GM12878 (cell line): ENCODE data around the gene SFMBT1. TPM values are rescaled to one million over a fixed set of nuclear protein-coding genes. Genes with fewer than 3 reads are reported as not detected.

Experiments
- ATAC-seq: fragments of 200-7000 bp; cut with Tn5 transposase; 3 replicates; pipeline ENCODE4 v1.9.1; 2020; ENCODE audit warnings: mild to moderate bottlenecking, moderate library complexity
- BruUV-seq: library from RNA; stranded (reverse); fragments of 400-500 nt; replicated peaks from 2 replicates; lab custom pipeline; 2021; lab: Mats Ljungman, UMichigan
- CTCF ChIA-PET: fragments of 300-600 bp; sonication (Branson Sonifier 250); formaldehyde crosslinking; extraction: SDS; loops from one replicate; lab custom pipeline; 2021; ENCODE audit warnings: inconsistent platforms; lab: Yijun Ruan, JAX
- POLR2A ChIA-PET: fragments of 350-600 bp; formaldehyde crosslinking; extraction: SDS; loops from one replicate; lab custom pipeline; 2021; ENCODE audit warnings: inconsistent platforms; lab: Charles Lee
- RAD21 ChIA-PET: fragments of 300-600 bp; sonication (Branson Sonifier 250); formaldehyde crosslinking; loops from one replicate; lab custom pipeline; 2023; ENCODE audit warnings: antibody characterized with exemption; ENCODE audit not compliant: unreplicated experiment; lab: Charles Lee
- SMC1A ChIA-PET: fragments of 300-600 bp; sonication (Branson Sonifier 250); formaldehyde crosslinking; loops from one replicate; lab custom pipeline; 2023; ENCODE audit not compliant: unreplicated experiment, uncharacterized antibody; lab: Charles Lee
- DNase-seq: peaks from one replicate; pipeline ENCODE4 v3.0.0-alpha.2; 2011; ENCODE audit warnings: low read depth, low spot score
- FAIRE-seq: peaks from 3 replicates; lab custom pipeline; 2011; peaks lifted over from hg19 to GRCh38; lab: Jason Lieb, UNC
- H2AFZ ChIP-seq: 2 replicates; pipeline ENCODE4 v1.6.0; 2011; ENCODE audit warnings: low read depth, low read length, control low read depth; ENCODE audit not compliant: control insufficient read depth
- H3K27ac ChIP-seq: 2 replicates; pipeline ENCODE4 v1.5.1; 2011; ENCODE audit warnings: control low read depth; ENCODE audit not compliant: control insufficient read depth, insufficient read depth
- H3K27me3 ChIP-seq, 2 experiments: replicated peaks in 1 of 2; 2 replicates each; pipeline versions ENCODE4 v1.6.0 to v1.6.1; 2011; ENCODE audit warnings: low read length in 1 of 2; ENCODE audit not compliant: control insufficient read depth in 2 of 2, insufficient read depth in 2 of 2
- H3K36me3 ChIP-seq, 2 experiments: 2 replicates each; pipeline ENCODE4 v1.5.1; 2011; ENCODE audit warnings: low read length in 1 of 2; ENCODE audit not compliant: control insufficient read depth in 2 of 2, insufficient read depth in 2 of 2
- H3K4me1 ChIP-seq: 2 replicates; pipeline ENCODE4 v1.6.1; 2011; ENCODE audit warnings: mild to moderate bottlenecking, low read length, moderate library complexity, mixed read lengths; ENCODE audit not compliant: control insufficient read depth, insufficient read depth
- H3K4me2 ChIP-seq: 2 replicates; pipeline ENCODE4 v1.6.0; 2011; ENCODE audit warnings: control low read depth; ENCODE audit not compliant: control insufficient read depth, insufficient read depth
- H3K4me3 ChIP-seq: fragments of 200-600 bp; sonication (generic); 2 replicates; pipeline ENCODE4 v1.5.1; 2016
- H3K79me2 ChIP-seq: 2 replicates; pipeline ENCODE4 v1.6.0; 2011; ENCODE audit warnings: low read length; ENCODE audit not compliant: control insufficient read depth, insufficient read depth
- H3K9ac ChIP-seq: 2 replicates; pipeline ENCODE4 v1.8.0; 2011; ENCODE audit warnings: low read length, control low read depth, mixed read lengths; ENCODE audit not compliant: control insufficient read depth, insufficient read depth
- H3K9me3 ChIP-seq: replicated peaks from 3 replicates; pipeline ENCODE4 v1.5.1; 2011; ENCODE audit warnings: mild to moderate bottlenecking, low read length; ENCODE audit not compliant: control insufficient read depth, insufficient read depth
- H4K20me1 ChIP-seq: 2 replicates; pipeline ENCODE4 v1.6.0; 2011; ENCODE audit not compliant: control insufficient read depth, insufficient read depth
- FOXM1 ChIP-seq: IDR thresholded peaks from 2 replicates; pipeline ENCODE4 v1.6.1; 2012; ENCODE audit warnings: low read depth, mild to moderate bottlenecking, inconsistent platforms, low read length, moderate library complexity
- JUND ChIP-seq: IDR thresholded peaks from 2 replicates; pipeline ENCODE4 v1.6.1; 2012; ENCODE audit warnings: low read depth, mild to moderate bottlenecking, low read length, improper control_type of control experiment, moderate library complexity
- NFXL1 ChIP-seq: fragments of 450-650 bp; IDR thresholded peaks from 2 replicates; pipeline ENCODE4 v1.6.1; 2017; ENCODE audit warnings: antibody characterized with exemption, mild to moderate bottlenecking, borderline replicate concordance
- NRF1 ChIP-seq: conservative IDR thresholded peaks from 2 replicates; pipeline ENCODE4 v1.6.1; 2011; ENCODE audit warnings: mild to moderate bottlenecking, low read depth, low read length, improper control_type of control experiment
- PAX8 ChIP-seq: fragments of 450-650 bp; IDR thresholded peaks from 2 replicates; pipeline ENCODE4 v1.6.1; 2017; ENCODE audit warnings: mild to moderate bottlenecking, moderate library complexity
- STAT1 ChIP-seq: fragments of 450-650 bp; conservative IDR thresholded peaks from 2 replicates; pipeline ENCODE4 v1.6.1; 2014; ENCODE audit warnings: antibody characterized with exemption, mild to moderate bottlenecking
- STAT3 ChIP-seq: IDR thresholded peaks from 2 replicates; pipeline ENCODE4 v1.6.1; 2011; ENCODE audit warnings: low read depth, low read length, improper control_type of control experiment
- SUZ12 ChIP-seq: fragments of 200-600 bp; sonication (generic); IDR thresholded peaks from one replicate; pipeline ENCODE4 v1.6.1; 2018; ENCODE audit warnings: antibody characterized with exemption, mild to moderate bottlenecking; ENCODE audit not compliant: unreplicated experiment
- ZNF207 ChIP-seq: fragments of 450-650 bp; IDR thresholded peaks from 2 replicates; pipeline ENCODE4 v1.6.1; 2014; ENCODE audit warnings: antibody characterized with exemption, mild to moderate bottlenecking, borderline replicate concordance
- WGBS: methylation state at CpG from one replicate; pipeline ENCODE4 v1.1.6; 2016; ENCODE audit warnings: low lambda C conversion rate; ENCODE audit not compliant: insufficient replicate concordance, insufficient coverage; ENCODE audit errors: missing lambda C conversion rate; 5-methylcytosine and 5-hydroxymethylcytosine counted together
- in situ Hi-C: fragments of 300-500 bp; cut with MboI; formaldehyde crosslinking; loops from 9 replicates; pipeline ENCODE4 v1.14.3; 2018; ENCODE audit warnings: mixed read lengths
- intact Hi-C: fragments of 100-400 bp; cut with micrococcal nuclease; formaldehyde crosslinking; loops from one replicate; pipeline ENCODE4 v1.14.2; 2022; ENCODE audit not compliant: unreplicated experiment
- polyA plus RNA-seq, 11 experiments: library from polyadenylated mRNA; depleted of rRNA in 4 of 11; unstranded in 6 of 11; stranded (reverse) in 5 of 11; fragments of >200 nt; fragmentation: Nextera tagmentation in 4 of 11; fragmentation: Illumina TruSeq in 1 of 11; extraction: Ambion mirVana in 4 of 11; extraction: Trizol in 1 of 11; gene quantifications; 1 replicate in 1 of 11; 2 replicates in 10 of 11; pipeline versions ENCODE4 v1.2.1 to v1.2.3, GENCODE V29; 2011 to 2016; ENCODE audit warnings: inconsistent platforms in 2 of 11, missing spikeins in 2 of 11, low read depth in 1 of 11
- total RNA-seq, 4 experiments: library from RNA; depleted of rRNA in 3 of 4; stranded (reverse); fragments of >200 nt in 3 of 4; fragmentation: Illumina TruSeq in 1 of 4; extraction: Trizol in 1 of 4; gene quantifications; 2 replicates each; pipeline versions ENCODE4 v1.2.1 to v1.2.3, GENCODE V29; 2013 to 2021
- TF ChIP-seq, protein P1 (sequence below): fragments of 450-650 bp; IDR thresholded peaks from 2 replicates; pipeline ENCODE4 v1.6.1; 2016; ENCODE audit warnings: mild to moderate bottlenecking

Gene SFMBT1
- total and polyA plus RNA-seq, 10 of the 15 experiments (the other 5 are each of a cell fraction or from before 2014, with no cell fraction given) = 3.2 to 19.5 (median 11.4) TPM

DNA sequence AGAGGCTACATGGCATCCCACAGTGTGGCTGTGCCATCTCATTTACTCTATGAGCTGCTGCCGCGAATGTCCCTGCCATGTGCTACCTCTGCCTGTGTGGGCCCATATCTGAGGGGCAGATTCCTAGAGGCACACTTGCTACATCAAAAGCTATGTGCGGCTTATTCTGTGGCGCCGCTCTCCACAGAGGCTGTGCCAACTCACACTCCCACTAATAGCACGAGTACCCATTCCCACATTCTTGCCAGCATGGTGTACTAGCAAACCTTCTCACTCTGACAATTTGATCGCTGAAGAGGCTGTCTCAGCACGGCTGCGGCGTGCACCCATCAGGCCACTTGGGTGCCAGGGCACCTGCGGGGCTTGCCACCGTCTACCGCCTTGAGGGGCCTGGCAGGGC lies 179.9 kb downstream of the SFMBT1 start:
- H2AFZ ChIP-seq = no peak overlapping the region
- no peak overlapping the region for H3K9ac ChIP-seq
- ChIA-PET POLR2A (no interaction called here), SMC1A (no interaction called here), RAD21 (no interaction called here), CTCF (no interaction called here)
- no peak overlapping the region for H3K4me3 ChIP-seq
- H3K27me3 ChIP-seq = no peaks in the 10 kb centered on the region
- TF ChIP-seq FOXM1 (no peak), ZNF207 (no peak), JUND (no peak), PAX8 (no peak), SUZ12 (no peak), STAT3 (no peak), NFXL1 (no peak), STAT1 (no peak), NRF1 (no peak)
- TF ChIP-seq, protein P1, sequence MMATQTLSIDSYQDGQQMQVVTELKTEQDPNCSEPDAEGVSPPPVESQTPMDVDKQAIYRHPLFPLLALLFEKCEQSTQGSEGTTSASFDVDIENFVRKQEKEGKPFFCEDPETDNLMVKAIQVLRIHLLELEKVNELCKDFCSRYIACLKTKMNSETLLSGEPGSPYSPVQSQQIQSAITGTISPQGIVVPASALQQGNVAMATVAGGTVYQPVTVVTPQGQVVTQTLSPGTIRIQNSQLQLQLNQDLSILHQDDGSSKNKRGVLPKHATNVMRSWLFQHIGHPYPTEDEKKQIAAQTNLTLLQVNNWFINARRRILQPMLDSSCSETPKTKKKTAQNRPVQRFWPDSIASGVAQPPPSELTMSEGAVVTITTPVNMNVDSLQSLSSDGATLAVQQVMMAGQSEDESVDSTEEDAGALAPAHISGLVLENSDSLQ = no peak
- intact Hi-C loops = no loop called here
- over 99% methylated on average over 13 of the region's 13 CpGs for WGBS
- FAIRE-seq (no peak), ATAC-seq (no peak), DNase-seq (no peak)
- in situ Hi-C loops = no loop called here
- H3K36me3 ChIP-seq = peaks cover 0 to 1% of the 10 kb centered on the region in 2 experiments; a peak in 2 of 4 replicates
- no peaks in the 10 kb centered on the region for H3K79me2 ChIP-seq
- no peaks in the 10 kb centered on the region for H4K20me1 ChIP-seq
- BruUV-seq = no TSS peak
- no peak overlapping the region for H3K4me2 ChIP-seq
- H3K4me1 ChIP-seq = no peaks in the 10 kb centered on the region
- H3K27ac ChIP-seq = no peak overlapping the region
- H3K9me3 ChIP-seq = peaks cover 5% of the 10 kb centered on the region; the same call in 1 of the 3 replicates
